Astrocyte (in vitro differentiated cells and primary cell): ENCODE measurements around the gene AOC3. TPM values are rescaled to one million over a fixed set of nuclear protein-coding genes. Genes with fewer than 3 reads are reported as not detected.
A peak's percentile ranks its signal among the peaks of the same experiment; 100 is the strongest.

ENCODE experiments used
- DNase-seq: peaks from one replicate; pipeline ENCODE4 v3.0.0-alpha.2; 2010; ENCODE audit warnings: low read depth
- FAIRE-seq: peaks from 2 replicates; lab custom pipeline; 2011; peaks lifted over from hg19 to GRCh38; lab: Jason Lieb, UNC
- H2AFZ ChIP-seq: 2 replicates; pipeline ENCODE4 v1.6.0; 2012; ENCODE audit warnings: low read depth, low read length, inconsistent platforms
- H3K27ac ChIP-seq: 2 replicates; pipeline ENCODE4 v1.5.1; 2011; ENCODE audit warnings: low read depth, low read length, inconsistent platforms
- H3K27me3 ChIP-seq: 2 replicates; pipeline ENCODE4 v1.6.0; 2011; ENCODE audit warnings: low read length, inconsistent platforms; ENCODE audit not compliant: insufficient read depth
- H3K36me3 ChIP-seq: 2 replicates; pipeline ENCODE4 v1.5.1; 2011; ENCODE audit warnings: low read length, inconsistent platforms; ENCODE audit not compliant: insufficient read depth
- H3K4me1 ChIP-seq: 2 replicates; pipeline ENCODE4 v1.5.1; 2011; ENCODE audit warnings: low read length, inconsistent platforms; ENCODE audit not compliant: insufficient read depth
- H3K4me2 ChIP-seq: 2 replicates; pipeline ENCODE4 v1.6.0; 2012; ENCODE audit warnings: low read length, inconsistent platforms
- H3K4me3 ChIP-seq: 2 replicates; pipeline ENCODE4 v1.5.1; 2011; ENCODE audit warnings: low read depth, mild to moderate bottlenecking, low read length, inconsistent platforms; ENCODE audit not compliant: insufficient read depth
- H3K79me2 ChIP-seq: 2 replicates; pipeline ENCODE4 v1.6.0; 2012; ENCODE audit warnings: mild to moderate bottlenecking, low read length, inconsistent platforms; ENCODE audit not compliant: insufficient read depth
- H3K9ac ChIP-seq: 2 replicates; pipeline ENCODE4 v1.6.0; 2012; ENCODE audit warnings: mild to moderate bottlenecking, low read length, inconsistent platforms
- H3K9me3 ChIP-seq: 2 replicates; pipeline ENCODE4 v1.5.1; 2012; ENCODE audit warnings: low read depth, mild to moderate bottlenecking, low read length, inconsistent platforms; ENCODE audit not compliant: insufficient read depth
- H4K20me1 ChIP-seq: 2 replicates; pipeline ENCODE4 v1.6.0; 2012; ENCODE audit warnings: low read length, inconsistent platforms; ENCODE audit not compliant: insufficient read depth
- H3K27ac Mint-ChIP-seq: one replicate; pipeline ENCODE4 v1.8.0; 2021; ENCODE audit warnings: mild to moderate bottlenecking, mixed read lengths; ENCODE audit not compliant: unreplicated experiment
- H3K27me3 Mint-ChIP-seq: one replicate; pipeline ENCODE4 v1.8.0; 2021; ENCODE audit warnings: low read depth, mixed read lengths; ENCODE audit not compliant: unreplicated experiment
- H3K36me3 Mint-ChIP-seq: one replicate; pipeline ENCODE4 v1.8.0; 2021; ENCODE audit warnings: low read depth, mixed read lengths; ENCODE audit not compliant: unreplicated experiment
- H3K4me1 Mint-ChIP-seq: one replicate; pipeline ENCODE4 v1.8.0; 2021; ENCODE audit warnings: low read depth, mixed read lengths; ENCODE audit not compliant: unreplicated experiment
- H3K4me3 Mint-ChIP-seq: one replicate; pipeline ENCODE4 v1.8.0; 2021; ENCODE audit warnings: mild to moderate bottlenecking, moderate library complexity, mixed read lengths; ENCODE audit not compliant: unreplicated experiment
- H3K9me3 Mint-ChIP-seq: one replicate; pipeline ENCODE4 v1.8.0; 2021; ENCODE audit warnings: mild to moderate bottlenecking, mixed read lengths; ENCODE audit not compliant: unreplicated experiment
- CTCF ChIP-seq: IDR thresholded peaks from 2 replicates; pipeline ENCODE4 v1.5.1; 2011; ENCODE audit warnings: low read depth, mild to moderate bottlenecking, inconsistent platforms, low read length, moderate library complexity; ENCODE audit not compliant: insufficient read depth
- EZH2 ChIP-seq: IDR thresholded peaks from 2 replicates; pipeline ENCODE4 v1.6.1; 2012; ENCODE audit warnings: mild to moderate bottlenecking, low read length, inconsistent platforms; ENCODE audit not compliant: insufficient read depth
- total RNA-seq: library from RNA; stranded (reverse); gene quantifications from 2 replicates; pipeline ENCODE4 v1.2.1, GENCODE V29; 2021

The AOC3 gene
- total RNA-seq, 1 donor from 2014 or later: 1.1 TPM

GRCh38 chr17:42894283-42895184 lies 43.5 kb downstream of the AOC3 start:
- Histone ChIP-seq H3K79me2 (no peaks in the 10 kb centered on the region), H3K27ac (no peak overlapping the region), H3K4me3 (no peak overlapping the region), H3K9ac (no peak overlapping the region), H3K4me2 (peak overlapping the region; percentile 42), H3K4me1 (no peaks in the 10 kb centered on the region), H3K36me3 (no peaks in the 10 kb centered on the region), H2AFZ (no peak overlapping the region), H3K9me3 (no peaks in the 10 kb centered on the region), H3K27me3 (no peaks in the 10 kb centered on the region), H4K20me1 (no peaks in the 10 kb centered on the region)
- H3K27ac Mint-ChIP-seq: no peak overlapping the region
- TF ChIP-seq EZH2 (no peak), CTCF (no peak)
- H3K36me3 Mint-ChIP-seq: no peaks in the 10 kb centered on the region
- no peaks in the 10 kb centered on the region for H3K9me3 Mint-ChIP-seq
- peaks cover 21% of the 10 kb centered on the region for H3K4me1 Mint-ChIP-seq
- no peak overlapping the region for H3K4me3 Mint-ChIP-seq
- DNase-seq: no peak
- H3K27me3 Mint-ChIP-seq: peaks cover 1% of the 10 kb centered on the region
- no peak for FAIRE-seq

GRCh38 chr17:42895185-42895555 lies 44.2 kb downstream of the AOC3 start:
- no peak overlapping the region for H3K4me3 Mint-ChIP-seq
- H3K27me3 Mint-ChIP-seq: no peaks in the 10 kb centered on the region
- no peaks in the 10 kb centered on the region for H3K9me3 ChIP-seq
- no peak overlapping the region for H3K27ac ChIP-seq
- H3K79me2 ChIP-seq: no peaks in the 10 kb centered on the region
- H3K36me3 Mint-ChIP-seq: no peaks in the 10 kb centered on the region
- peak; percentile 81 for DNase-seq
- H3K4me1 Mint-ChIP-seq: peaks cover 21% of the 10 kb centered on the region
- no peaks in the 10 kb centered on the region for H3K9me3 Mint-ChIP-seq
- H3K4me2 ChIP-seq: peak overlapping the region; percentile 42
- peak; percentile 83 for FAIRE-seq
- H4K20me1 ChIP-seq: no peaks in the 10 kb centered on the region
- H3K9ac ChIP-seq: no peak overlapping the region
- peak overlapping the region; percentile 89 for H3K27ac Mint-ChIP-seq
- TF ChIP-seq EZH2 (no peak), CTCF (no peak)
- no peaks in the 10 kb centered on the region for H3K27me3 ChIP-seq
- H3K36me3 ChIP-seq: no peaks in the 10 kb centered on the region
- no peak overlapping the region for H2AFZ ChIP-seq
- no peak overlapping the region for H3K4me3 ChIP-seq
- no peaks in the 10 kb centered on the region for H3K4me1 ChIP-seq
